Right hindlimb (tissue), 1 donor: ENCODE data around the gene PCSK2.
"Not testable (repeated sequence)": the region's sequence is repeated elsewhere in the genome, so short reads cannot be mapped to it uniquely, and the experiment has no call there.

Source experiments
- DNase-seq: peaks from one replicate; pipeline ENCODE4 v3.0.0-alpha.2; 2018

The PCSK2 gene

GRCh38 chr20:17226410-17227218, at the start of gene PCSK2:
TSS of gene PCSK2 (plus strand) at chr20:17227040. CDS start at chr20:17227306, 266 bp downstream.
- DNase-seq = peak; percentile 87

DNA sequence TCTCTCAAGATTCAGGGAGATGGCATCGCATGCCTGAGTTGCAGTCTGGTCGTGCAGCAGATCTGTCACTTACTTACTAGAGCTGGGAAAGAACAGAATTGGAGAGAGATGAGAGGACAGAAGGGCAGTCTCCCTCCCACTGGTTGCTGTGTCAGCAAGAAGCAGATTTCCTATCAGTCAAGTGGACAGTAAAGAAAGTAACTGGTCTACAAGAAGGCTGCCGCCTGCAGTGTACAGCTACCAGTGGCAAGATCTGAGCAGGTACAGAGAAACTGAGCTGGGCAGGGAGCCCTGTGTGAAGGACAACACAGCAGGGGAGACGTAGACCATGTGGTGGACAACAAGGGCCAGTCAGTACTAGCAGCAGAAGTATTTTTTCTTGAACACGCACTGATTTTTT, 49.5 kb upstream of the PCSK2 start:
- DNase-seq = no peak

GRCh38 chr20:17179840-17180239, 47.0 kb upstream of the PCSK2 start:
- no peak for DNase-seq

DNA sequence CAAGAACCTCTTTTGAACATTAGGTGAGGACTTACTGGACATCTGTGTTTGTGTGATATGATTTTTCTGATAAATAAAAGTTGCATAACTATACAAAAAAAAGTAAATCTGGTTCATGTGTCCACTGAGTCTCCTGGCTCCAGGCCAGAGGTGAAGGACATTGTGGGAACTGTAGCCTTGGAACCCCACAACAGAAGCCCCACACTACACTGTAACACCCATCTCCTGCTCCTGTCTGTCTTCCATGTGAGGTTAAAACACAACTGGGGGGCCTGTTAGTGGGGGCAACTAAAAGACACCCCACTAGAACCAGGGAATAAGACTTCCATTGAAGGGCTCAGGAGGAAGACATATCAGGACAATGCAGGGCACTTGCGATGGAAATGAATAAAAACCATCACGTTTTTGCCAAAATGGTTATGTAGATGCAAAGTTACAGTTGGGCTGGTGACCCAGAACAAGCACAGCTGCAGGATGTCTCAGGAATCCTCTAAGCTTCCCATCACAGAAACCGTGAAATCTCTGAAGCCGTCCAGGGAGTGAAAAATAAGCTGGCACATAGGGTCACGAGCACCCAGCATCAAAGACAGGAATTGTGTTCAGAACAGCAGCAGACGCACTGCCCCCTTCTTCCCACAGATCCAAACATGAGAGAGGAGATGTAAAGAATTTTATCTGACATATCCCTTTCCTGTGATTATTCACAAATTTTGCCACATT, 36.7 kb upstream of the PCSK2 start:
- DNase-seq = peak; percentile 25

GRCh38 chr20:17197041-17197440, 29.8 kb upstream of the PCSK2 start:
- no peak for DNase-seq

DNA sequence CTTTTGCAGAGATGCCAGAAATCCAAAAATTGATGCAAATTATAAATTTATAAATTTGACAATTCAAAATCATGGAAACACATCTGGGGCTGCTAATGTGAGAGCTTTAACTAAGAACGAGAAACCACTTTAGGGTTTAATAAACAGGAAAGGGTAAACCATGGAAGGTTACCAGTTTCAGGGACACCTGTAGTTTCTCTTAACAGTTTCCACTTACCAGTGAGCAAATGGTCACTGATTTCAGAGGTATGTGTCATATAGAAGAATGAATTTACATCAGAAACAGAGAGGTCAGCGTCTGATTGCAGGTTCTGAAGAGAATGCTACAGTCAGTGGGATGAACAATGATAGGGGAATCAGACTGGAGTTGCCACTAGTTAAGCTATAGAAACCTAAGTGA, 24.8 kb upstream of the PCSK2 start:
- no peak for DNase-seq

GRCh38 chr20:17202673-17203072, 24.2 kb upstream of the PCSK2 start:
- no peak for DNase-seq

DNA sequence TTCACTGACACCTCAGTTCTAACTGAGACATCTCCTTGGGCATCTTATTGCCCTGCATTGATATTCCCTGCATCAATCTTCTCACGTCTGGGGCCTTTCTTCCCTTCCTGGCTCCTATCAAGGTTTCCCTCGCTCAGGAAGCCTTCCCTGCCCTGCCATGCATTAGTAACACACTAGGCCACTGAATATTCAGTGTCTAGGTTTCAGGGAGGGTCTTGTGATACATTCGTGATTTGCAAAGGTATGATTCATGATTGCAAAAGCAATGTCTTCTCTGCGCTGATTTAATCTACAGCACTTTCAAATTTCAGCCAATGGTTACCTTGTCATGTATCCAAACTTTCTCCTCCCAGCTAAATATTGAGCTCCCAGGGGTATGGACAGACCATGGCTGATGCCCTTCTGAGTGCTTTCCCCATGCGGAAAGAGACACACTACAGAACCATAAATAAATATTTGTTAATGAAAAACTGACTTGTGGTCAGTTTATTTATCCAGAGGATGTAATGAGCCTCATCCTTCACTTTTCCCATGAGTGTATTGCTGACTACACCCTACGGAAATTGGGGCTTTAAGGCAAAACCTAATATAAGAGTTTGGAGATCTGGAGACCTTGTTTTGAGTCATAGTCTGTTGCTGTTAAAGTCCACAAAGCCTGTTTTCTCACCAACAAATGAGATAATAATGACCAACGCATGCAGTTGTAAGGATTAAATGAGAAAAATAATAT, 21.6 kb upstream of the PCSK2 start:
- DNase-seq = no peak

- DNase-seq = no peak
Observed at GRCh38 chr20:17210387-17210786, 16.5 kb upstream of the PCSK2 start.

GRCh38 chr20:17210983-17211382, 15.9 kb upstream of the PCSK2 start:
- no peak for DNase-seq

DNA sequence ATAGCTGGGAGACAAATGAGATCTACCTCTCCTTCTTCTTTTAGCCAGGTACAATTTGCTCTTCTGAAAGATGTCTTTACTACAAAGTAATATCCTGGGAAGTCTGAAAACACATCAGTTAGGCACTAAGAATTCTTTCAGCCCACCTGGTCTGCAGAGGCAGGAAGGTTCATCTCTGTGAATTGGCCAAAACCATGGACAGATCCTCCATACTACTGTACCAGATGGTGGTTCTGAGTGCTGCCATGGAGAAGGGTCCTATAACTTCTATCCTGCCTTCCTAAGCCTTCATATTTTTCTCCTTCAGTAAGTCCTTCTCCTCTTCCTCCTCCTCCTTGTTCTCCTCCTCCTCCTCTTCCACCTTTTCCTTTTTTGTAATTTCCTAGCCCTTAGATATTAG, 11.7 kb upstream of the PCSK2 start:
- DNase-seq = no peak

- not testable (repeated sequence) for DNase-seq
Observed at GRCh38 chr20:17219856-17220255, 7.0 kb upstream of the PCSK2 start.

DNA sequence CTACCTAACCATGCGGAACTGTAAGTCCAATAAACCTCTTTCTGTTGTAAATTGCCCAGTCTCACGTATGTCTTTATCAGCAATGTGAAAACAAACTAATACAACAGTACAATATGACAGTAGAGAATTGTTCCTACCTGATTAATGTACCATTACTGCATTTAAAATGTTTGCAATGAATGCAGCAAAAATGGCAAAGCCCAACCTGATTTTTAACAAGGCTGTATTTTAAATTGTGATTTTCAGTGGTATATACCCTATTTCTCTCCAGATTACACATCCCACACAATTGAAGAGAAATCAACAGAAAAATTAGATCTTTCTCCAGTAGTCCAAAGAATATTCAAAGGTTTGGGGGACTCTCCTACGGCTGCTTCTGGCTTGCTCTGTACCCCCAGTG, 3.3 kb upstream of the PCSK2 start:
- DNase-seq = no peak

DNA sequence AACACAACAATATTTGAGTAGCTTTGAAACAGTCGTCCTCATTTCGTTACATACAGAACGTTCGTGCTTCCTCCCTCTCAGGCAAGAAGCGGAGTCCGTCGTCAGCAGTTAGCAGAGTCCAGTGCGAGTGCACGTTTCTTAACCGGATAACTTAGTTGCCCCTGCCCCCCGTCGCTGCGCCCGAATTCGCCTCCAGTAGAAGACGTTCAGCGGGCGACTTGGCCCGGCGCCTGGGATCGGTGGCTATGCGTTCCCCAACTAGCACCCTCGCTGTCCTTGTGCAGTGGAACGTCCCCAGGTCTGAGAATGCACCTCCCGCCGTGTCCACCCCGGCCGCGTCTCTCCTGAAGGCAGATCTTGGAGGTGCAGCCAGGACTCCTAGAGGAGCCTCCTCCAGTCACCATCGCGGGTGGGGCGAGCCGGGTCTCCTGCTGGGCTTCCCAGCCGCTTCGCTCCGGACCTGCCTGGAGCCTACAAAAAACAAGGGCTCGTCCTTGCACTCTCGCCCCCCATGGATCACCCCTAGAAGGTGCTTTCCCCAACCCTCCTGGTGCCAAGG, 910 bp upstream of the PCSK2 start:
- DNase-seq = peak; percentile 34

DNA sequence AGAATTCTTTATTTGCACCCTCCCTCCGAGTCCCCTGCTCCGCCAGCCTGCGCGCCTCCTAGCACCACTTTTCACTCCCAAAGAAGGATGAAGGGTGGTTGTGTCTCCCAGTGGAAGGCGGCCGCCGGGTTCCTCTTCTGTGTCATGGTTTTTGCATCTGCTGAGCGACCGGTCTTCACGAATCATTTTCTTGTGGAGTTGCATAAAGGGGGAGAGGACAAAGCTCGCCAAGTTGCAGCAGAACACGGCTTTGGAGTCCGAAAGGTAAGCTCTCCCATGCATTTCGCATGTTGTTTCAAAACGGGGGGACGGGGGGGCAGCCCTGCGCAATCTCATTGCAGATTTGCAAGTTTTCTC, 357 bp downstream of the PCSK2 start:
- DNase-seq = no peak

- DNase-seq = no peak
Observed at GRCh38 chr20:17227669-17228623, 1.1 kb downstream of the PCSK2 start.

DNA sequence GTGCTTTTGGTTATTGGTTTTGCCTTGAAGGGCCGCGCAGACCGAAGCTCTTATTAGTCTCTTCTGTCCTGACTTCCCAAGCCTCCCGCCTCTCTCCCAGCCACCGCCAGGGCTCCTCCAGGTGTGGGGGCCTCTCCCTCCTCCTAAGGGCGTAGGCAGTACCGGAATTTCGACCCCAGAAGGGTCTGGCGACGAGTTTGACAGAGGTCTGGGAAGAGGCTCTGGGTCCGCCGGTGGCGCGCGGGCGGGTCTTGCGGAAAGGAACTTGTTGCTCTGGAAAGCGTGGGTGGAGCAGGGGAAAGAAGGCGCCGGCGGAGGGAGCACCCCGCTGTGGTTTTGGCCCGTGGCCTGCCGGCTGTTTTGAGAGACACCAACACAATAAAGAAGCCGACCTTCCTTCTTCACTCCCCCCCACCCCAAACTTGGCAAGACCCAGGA, 1.8 kb downstream of the PCSK2 start:
- DNase-seq = no peak

DNA sequence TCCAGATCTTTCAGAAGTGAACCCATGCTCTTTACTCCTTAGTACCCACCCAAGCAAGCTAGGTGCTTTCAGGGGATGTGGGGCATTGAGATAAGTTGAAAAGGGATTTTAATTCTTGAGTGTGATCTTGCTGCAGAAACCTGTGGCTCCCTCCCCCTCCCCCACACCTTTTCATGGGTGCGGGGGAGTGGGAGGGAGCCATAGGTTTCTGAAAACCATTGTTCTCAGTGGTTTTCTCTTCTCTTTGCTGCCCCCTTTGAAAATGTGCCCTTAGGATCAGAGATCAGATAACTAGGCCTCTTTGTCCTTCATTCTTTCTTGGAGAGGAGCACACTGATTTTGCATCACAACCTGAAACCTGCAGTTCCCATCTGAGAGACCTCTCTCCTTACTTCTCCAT, 2.4 kb downstream of the PCSK2 start:
- no peak for DNase-seq

- no peak for DNase-seq
Observed at GRCh38 chr20:17233626-17234025, 6.8 kb downstream of the PCSK2 start.

GRCh38 chr20:17236766-17237165, 9.9 kb downstream of the PCSK2 start:
- DNase-seq = no peak

DNA sequence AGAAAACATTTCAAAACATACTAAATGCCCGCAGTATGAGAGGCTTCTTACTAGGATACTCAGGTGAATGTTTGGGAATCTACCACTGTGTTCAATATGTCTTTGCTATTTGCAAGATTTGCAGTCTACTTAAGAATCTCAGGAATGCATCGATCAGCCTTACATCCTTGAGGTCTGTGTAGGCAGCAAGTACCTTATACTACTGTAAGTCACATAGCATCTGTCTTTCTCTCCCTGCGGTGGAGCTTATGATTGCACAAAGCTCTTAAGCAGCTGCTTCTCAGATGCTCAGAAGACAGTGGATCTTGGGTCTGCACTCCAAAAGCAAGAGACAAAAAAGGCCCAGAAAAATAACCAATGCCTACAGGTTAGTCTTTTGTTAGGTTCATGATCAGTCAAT, 21.4 kb downstream of the PCSK2 start:
- no peak for DNase-seq

- no peak for DNase-seq
Observed at GRCh38 chr20:17262786-17263185, 35.9 kb downstream of the PCSK2 start.
